Measurements from ENCODE around the gene HHIPL1. TPM values are rescaled to one million over a fixed set of nuclear protein-coding genes. Genes with fewer than 3 reads are reported as not detected.

Gene HHIPL1
- total and polyA plus RNA-seq, 5 donors, result 0.75 to 3.4 (median 2.0) TPM

DNA sequence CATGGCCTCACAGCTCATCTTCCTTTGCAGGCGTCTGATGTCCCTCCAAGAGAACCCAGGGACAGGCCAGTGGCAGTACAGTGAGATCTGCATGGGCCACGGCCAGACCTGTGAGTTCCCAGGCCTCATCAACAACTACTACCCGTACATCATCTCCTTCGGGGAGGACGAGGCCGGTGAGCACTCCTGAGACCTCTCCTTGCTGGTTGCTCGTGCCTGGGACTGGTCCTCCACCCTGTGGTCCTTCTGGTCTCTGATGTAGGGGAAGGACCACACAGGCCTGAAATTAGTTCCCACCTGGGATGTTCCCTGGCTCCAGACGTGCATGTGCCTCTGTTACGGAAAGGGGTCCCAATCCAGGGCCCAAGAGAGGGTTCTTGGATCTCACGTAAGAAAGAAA, 17.9 kb downstream of the HHIPL1 start:
- DNase-seq (peak in 1 of 3 donors; percentile 35), ATAC-seq (no peak)
- WGBS, result 90% methylated on average over 10 of the region's 10 CpGs

DNA sequence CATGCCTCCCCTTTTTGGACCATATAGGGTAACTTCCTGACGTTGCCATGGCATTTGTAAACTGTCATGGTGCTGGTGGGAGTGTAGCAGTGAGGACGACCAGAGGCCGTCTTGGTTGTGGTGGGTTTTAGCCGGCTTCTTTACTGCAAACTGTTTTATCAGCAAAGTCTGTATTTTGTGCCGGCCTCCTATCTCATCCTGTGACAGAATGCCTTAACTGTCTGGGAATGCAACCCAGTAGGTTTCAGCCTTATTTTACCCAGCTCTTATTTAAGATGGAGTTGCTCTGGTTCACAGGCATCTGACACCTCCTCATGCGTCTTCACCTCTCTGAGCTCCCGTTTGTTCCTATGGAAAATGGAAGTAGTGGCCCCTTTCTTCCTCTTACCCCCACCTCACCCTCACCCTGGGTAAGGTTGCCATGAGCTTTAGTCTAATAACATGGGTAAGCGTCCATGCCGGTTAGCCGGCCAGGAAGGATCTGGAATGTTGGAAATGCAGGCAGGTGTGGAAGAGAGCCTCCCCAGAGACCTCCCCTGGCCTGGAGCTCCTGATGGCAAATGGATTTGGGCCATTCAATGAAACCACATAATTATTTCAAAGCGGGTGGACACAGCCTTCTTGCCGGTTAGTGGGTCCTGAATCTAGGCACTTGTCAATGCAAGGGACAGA, 18.6 kb downstream of the HHIPL1 start:
- intact Hi-C loops (cut with DNase I), result no loop called here
- ATAC-seq (no peak), DNase-seq (no peak)
- Histone ChIP-seq H3K4me3 (ENCODE audit: low read length) (no peak overlapping the region), H3K27me3 (ENCODE audit: control insufficient read depth, insufficient read depth) (no peaks in the 10 kb centered on the region), H3K27ac (ENCODE audit: low read length) (no peak overlapping the region), H3K4me1 (ENCODE audit: control insufficient read depth, insufficient read depth, low read length) (no peaks in the 10 kb centered on the region), H3K9me3 (ENCODE audit: control insufficient read depth, low read length) (no peaks in the 10 kb centered on the region)
- WGBS, result 75% methylated on average over 12 of the region's 12 CpGs

More for the DNA sequence above, 17.9 kb downstream of the HHIPL1 start:
- intact Hi-C loops (cut with DNase I), result no loop called here
- Histone ChIP-seq H3K4me1 (ENCODE audit: control insufficient read depth, insufficient read depth, low read length) (no peaks in the 10 kb centered on the region), H3K27me3 (ENCODE audit: control insufficient read depth, insufficient read depth) (no peaks in the 10 kb centered on the region), H3K4me3 (ENCODE audit: low read length) (no peak overlapping the region), H3K27ac (ENCODE audit: low read length) (no peak overlapping the region), H3K9me3 (ENCODE audit: control insufficient read depth, low read length) (no peaks in the 10 kb centered on the region)

DNA sequence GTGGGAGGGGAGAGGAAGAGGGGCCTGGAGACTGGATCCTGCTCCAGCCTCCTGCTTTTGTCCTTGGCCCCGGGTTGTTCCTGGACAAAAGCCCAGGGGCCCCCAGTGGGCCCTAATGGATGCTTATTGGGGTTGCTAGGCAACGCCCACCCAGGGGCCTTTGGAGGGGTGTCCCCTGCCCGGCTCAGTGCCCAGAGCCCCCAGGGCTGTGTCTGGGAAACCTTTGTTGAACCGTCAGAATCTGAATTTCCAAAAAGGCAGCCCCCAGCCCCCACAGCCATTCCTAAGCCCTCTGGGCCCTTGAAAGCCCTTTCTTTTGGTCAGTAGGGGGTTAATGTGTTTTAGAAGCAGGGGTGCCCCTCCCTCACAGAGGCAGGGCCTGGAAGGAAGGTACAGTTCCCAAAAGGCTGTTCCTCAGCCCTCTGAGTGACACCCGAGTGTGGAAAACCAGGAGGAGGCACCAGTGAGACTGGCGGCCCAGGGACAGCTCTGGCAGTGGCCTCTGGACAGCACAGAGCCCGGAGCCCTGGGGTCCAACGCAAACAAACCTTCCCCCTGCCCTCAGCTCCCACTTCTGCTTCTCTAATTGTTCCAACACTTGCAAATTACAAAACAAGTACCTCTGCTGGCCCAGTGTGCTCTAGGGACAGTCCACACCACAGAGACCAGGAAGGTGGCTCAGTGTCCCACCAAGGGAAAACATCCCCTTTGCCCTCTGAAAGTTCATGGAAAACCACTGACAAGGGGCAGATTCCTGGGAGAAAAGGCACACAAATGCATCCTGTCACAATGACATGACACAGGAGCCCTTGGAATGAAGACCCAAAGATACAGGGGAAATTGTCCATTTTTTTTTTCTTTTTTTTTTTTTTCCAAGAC, 19.4 kb downstream of the HHIPL1 start:
- 44% methylated on average over 8 of the region's 8 CpGs for WGBS

DNA sequence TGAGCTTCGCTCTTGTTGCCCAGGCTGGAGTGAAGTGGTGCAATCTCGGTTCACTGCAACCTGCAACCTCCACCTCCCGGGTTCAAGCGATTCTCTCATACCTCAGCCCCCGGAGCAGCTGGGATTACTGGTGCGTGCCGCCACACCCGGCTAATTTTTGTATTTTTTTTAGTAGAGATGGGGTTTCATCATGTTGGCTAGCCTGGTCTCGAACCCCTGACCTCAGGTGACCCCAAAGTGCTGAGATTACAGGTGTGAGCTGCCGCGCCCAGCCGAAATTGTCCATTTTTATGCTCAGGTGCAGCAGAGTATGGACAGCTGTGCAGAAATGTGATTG, 20.0 kb downstream of the HHIPL1 start:
- DNase-seq (peak in 1 of 3 donors; percentile 26), ATAC-seq (no peak)
- H3K4me3 ChIP-seq (ENCODE audit: low read length), result no peak overlapping the region
- no peak overlapping the region for H3K27ac ChIP-seq (ENCODE audit: low read length)
- H3K9me3 ChIP-seq (ENCODE audit: control insufficient read depth, low read length), result no peaks in the 10 kb centered on the region
- no peaks in the 10 kb centered on the region for H3K4me1 ChIP-seq (ENCODE audit: control insufficient read depth, insufficient read depth, low read length)
- no peaks in the 10 kb centered on the region for H3K27me3 ChIP-seq (ENCODE audit: control insufficient read depth, insufficient read depth)
- 74% methylated on average over 12 of the region's 12 CpGs for WGBS
- intact Hi-C loops (cut with DNase I), result no loop called here

More for the DNA sequence above, 19.4 kb downstream of the HHIPL1 start:
- Histone ChIP-seq H3K27ac (ENCODE audit: low read length) (no peak overlapping the region), H3K9me3 (ENCODE audit: control insufficient read depth, low read length) (no peaks in the 10 kb centered on the region), H3K27me3 (ENCODE audit: control insufficient read depth, insufficient read depth) (no peaks in the 10 kb centered on the region), H3K4me1 (ENCODE audit: control insufficient read depth, insufficient read depth, low read length) (no peaks in the 10 kb centered on the region), H3K4me3 (ENCODE audit: low read length) (no peak overlapping the region)
- DNase-seq (peak in 1 of 3 donors; percentile 45), ATAC-seq (no peak)
- intact Hi-C loops (cut with DNase I), result no loop called here

DNA sequence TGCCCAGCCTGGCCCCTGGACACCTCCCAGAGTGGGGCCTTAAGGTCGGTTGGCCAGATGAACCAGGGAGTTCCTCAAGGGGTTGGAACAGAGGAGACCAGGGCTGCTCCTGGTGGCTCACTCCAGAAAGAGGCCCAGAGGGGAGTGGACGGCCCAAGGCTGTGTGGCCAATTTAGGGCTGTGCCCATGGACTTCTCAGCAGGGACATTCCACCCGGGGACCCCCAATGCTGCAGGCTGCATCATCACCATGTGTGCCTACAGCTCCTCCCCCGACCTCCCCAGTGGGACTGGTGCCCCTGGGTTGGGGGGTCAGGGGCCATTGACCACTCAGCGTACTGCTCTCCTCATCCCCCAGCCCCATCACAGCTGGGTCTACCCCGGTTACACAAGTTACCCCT, 21.6 kb downstream of the HHIPL1 start:
- Histone ChIP-seq H3K9me3 (ENCODE audit: control insufficient read depth, low read length) (no peaks in the 10 kb centered on the region), H3K4me3 (ENCODE audit: low read length) (no peak overlapping the region), H3K27ac (ENCODE audit: low read length) (no peak overlapping the region), H3K4me1 (ENCODE audit: control insufficient read depth, insufficient read depth, low read length) (no peaks in the 10 kb centered on the region), H3K27me3 (ENCODE audit: control insufficient read depth, insufficient read depth) (no peaks in the 10 kb centered on the region)
- intact Hi-C loops (cut with DNase I), result no loop called here
- DNase-seq (peak in 1 of 3 donors; percentile 22), ATAC-seq (no peak)
- WGBS, result 76% methylated on average over 6 of the region's 6 CpGs

DNA sequence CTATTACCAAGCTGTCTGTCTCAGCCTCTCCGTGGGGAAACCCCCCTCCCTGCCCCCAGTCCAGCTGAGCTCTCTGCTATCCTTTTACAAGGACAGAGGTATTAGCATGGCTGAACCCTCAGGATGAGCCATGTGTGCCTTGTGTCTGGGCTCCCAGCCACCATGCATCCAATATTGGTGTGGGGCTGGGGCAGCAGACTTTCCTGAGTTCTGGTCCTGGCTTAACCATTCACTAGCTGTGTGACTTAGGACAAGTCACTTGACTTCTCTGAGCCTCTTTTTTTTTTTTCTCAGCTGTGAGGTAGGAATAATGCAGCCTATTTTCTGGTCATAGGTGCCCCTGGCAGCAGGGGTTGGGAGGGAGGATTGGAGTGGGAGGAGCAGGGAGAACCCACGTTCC, 22.1 kb downstream of the HHIPL1 start:
- H3K27ac ChIP-seq (ENCODE audit: low read length), result no peak overlapping the region
- intact Hi-C loops (cut with DNase I), result no loop called here
- DNase-seq (peak in 1 of 3 donors; percentile 29), ATAC-seq (no peak)
- no peak overlapping the region for H3K4me3 ChIP-seq (ENCODE audit: low read length)
- H3K4me1 ChIP-seq (ENCODE audit: control insufficient read depth, insufficient read depth, low read length), result no peaks in the 10 kb centered on the region
- H3K27me3 ChIP-seq (ENCODE audit: control insufficient read depth, insufficient read depth), result no peaks in the 10 kb centered on the region
- WGBS, result 66% methylated on average over 2 of the region's 2 CpGs
- H3K9me3 ChIP-seq (ENCODE audit: control insufficient read depth, low read length), result no peaks in the 10 kb centered on the region

DNA sequence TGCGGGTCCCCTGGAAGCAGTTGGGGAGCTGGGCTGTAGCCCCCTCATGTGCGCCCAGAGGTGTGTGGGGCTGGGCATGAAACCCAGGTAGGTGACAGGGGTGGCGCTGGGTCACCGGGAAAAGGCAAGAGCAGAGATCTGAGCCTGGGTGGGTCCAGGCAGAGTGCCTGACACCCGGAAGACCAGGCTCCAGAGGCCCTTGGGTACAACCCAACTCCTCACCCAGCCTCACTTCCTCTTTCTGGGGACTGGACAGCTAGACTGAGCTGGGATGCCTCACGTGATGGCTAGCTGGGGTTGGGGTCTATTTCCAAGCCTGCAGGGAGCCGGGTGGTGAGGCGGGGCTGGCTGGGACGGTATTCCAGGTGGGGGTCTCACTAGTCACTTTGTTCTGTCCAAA, 22.9 kb downstream of the HHIPL1 start:
- Histone ChIP-seq H3K9me3 (ENCODE audit: control insufficient read depth, low read length) (no peaks in the 10 kb centered on the region), H3K27me3 (ENCODE audit: control insufficient read depth, insufficient read depth) (no peaks in the 10 kb centered on the region), H3K4me1 (ENCODE audit: control insufficient read depth, insufficient read depth, low read length) (no peaks in the 10 kb centered on the region), H3K4me3 (ENCODE audit: low read length) (no peak overlapping the region), H3K27ac (ENCODE audit: low read length) (no peak overlapping the region)
- WGBS, result 86% methylated on average over 9 of the region's 9 CpGs
- peak in 1 of 3 donors; percentile 54 for DNase-seq
- intact Hi-C loops (cut with DNase I), result no loop called here
- ATAC-seq, result no peak

DNA sequence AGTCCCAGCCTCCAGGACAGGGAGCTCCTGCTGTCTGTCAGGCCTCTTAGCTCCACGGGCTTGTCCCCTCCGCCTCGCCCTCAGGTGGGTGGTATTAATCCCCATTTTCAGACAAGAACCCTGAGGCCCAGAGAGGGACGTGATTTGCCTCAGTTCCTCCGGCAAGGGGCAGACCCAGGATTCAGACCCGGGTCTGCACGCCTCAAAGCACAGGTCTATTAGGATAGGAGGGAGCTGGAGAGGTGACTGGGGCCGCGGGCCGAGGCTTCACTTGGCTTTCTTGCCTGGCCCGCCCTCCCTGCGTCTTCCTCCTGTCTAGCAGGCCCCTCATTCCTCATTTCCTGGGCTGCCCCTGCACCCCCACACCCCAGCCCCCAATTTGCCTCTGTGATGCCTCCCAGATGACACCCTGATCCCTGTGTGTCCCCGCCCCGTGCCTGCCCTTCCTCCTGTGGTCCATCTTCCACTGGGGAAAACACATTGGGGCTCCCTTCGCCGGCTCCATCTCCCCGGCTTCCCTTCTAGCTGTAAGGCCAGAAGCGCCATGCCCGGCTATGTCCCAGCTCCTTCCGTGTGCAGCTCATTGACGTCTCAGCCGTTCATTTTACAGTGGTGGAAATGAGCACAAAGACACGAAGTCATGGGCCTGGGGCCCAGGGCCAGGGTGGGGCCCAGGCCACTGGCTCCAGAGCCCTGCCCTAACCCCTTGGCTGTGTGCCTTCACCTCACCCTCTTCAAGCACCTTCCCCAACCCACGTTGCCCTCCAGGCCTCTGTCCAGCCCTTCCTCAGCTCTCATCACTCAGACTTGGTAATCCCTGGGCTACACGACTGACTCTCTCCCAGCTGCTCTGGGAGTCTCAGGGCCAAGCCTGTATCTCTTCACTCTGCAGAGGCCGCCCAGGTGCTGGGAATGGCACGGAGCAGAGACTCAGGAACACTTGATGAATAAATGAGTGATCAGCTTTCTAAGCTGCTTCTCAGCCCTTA, 23.7 kb downstream of the HHIPL1 start:
- Histone ChIP-seq H3K27me3 (ENCODE audit: control insufficient read depth, insufficient read depth) (no peaks in the 10 kb centered on the region), H3K9me3 (ENCODE audit: control insufficient read depth, low read length) (no peaks in the 10 kb centered on the region), H3K27ac (ENCODE audit: low read length) (no peak overlapping the region), H3K4me3 (ENCODE audit: low read length) (no peak overlapping the region), H3K4me1 (ENCODE audit: control insufficient read depth, insufficient read depth, low read length) (no peaks in the 10 kb centered on the region)
- no peak for ATAC-seq
- intact Hi-C loops (cut with DNase I), result no loop called here
- 87% methylated on average over 27 of the region's 27 CpGs for WGBS
- peak in 1 of 3 donors; percentile 30 for DNase-seq

DNA sequence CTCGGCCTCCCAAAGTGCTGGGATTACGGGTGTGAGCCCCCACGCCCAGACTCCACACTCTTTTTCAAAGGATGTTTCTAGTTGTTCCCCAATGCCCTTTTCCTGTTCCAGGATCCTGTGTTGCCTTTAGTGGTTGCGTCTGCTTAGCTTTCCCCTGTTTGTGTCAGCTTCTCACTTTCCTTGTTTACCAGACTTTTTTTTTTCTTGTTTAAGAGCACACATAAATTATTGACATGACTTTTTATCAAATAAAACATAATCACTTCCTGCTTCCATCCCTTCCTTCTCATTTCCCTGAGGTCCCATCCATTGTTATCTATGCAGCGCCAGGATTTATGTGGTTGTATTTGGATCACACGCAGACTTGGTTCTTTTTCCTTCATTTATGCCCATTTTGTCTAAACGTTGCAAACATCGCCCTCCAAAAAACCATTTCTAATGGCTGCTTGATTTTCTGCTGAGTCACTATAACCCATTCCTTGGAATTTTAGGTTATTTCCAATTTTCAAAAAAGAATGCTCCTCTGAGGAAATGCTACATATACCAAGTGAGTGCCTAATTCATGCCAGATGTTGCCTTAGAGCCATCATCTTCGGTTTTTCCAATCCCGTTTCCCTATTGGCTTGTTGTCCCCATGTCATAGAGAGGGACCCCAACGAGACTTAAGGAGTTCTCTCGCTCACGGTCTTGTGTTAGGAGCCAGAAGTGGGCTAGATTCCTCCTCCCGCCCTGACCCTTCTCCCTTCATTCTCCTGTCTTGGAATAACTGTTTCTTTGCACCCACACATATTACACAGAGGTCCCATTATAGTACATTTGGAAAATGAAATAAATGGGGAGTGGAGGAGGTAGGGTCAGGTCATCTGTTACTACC, 25.7 kb downstream of the HHIPL1 start:
- whole genome bisulfite sequencing, result 83% methylated on average over 14 of the region's 14 CpGs
- ATAC-seq (no peak), DNase-seq (peak in 1 of 3 donors; percentile 18)
- intact Hi-C loops (cut with DNase I), result no loop called here
- no peaks in the 10 kb centered on the region for H3K4me1 ChIP-seq (ENCODE audit: control insufficient read depth, insufficient read depth, low read length)
- H3K9me3 ChIP-seq (ENCODE audit: control insufficient read depth, low read length), result no peaks in the 10 kb centered on the region
- H3K27me3 ChIP-seq (ENCODE audit: control insufficient read depth, insufficient read depth), result no peaks in the 10 kb centered on the region
- H3K27ac ChIP-seq (ENCODE audit: low read length), result no peak overlapping the region
- H3K4me3 ChIP-seq (ENCODE audit: low read length), result no peak overlapping the region

Data from right cardiac atrium (tissue), 5 donors.